Stimulated activated CD8-positive, alpha-beta memory T cell treated with anti-CD3 and anti-CD28 coated beads, Interleukin-12 subunit alpha, Interleukin-12 subunit beta, amount 100 ng/mL, for 1 hour (primary cell): ENCODE results near the gene KCTD11.

ENCODE experiments used
- DNase-seq: peaks from one replicate; pipeline ENCODE4 v3.0.0-alpha.2; 2020; ENCODE audit warnings: low read depth

Gene KCTD11

GRCh38 chr17:7351665-7352502 is at the start of gene KCTD11:
TSS of gene KCTD11 (plus strand) at chr17:7352162.
- peak; percentile 46 for DNase-seq

GRCh38 chr17:7304179-7304578 is 47.8 kb upstream of the KCTD11 start:
- no peak for DNase-seq

- DNase-seq, result peak; percentile 100
Observed at GRCh38 chr17:7306911-7307685, 44.9 kb upstream of the KCTD11 start, which contains the start of gene EIF5A. TSS of gene EIF5A (plus strand) at chr17:7307628. CDS start at chr17:7309636, 2,008 bp downstream.

GRCh38 chr17:7307686-7308624 is 44.0 kb upstream of the KCTD11 start:
- no peak for DNase-seq

GRCh38 chr17:7308625-7309433 is 43.1 kb upstream of the KCTD11 start:
- peak; percentile 78 for DNase-seq

- DNase-seq, result no peak
Observed at GRCh38 chr17:7309628-7310027, 42.3 kb upstream of the KCTD11 start.

- no peak for DNase-seq
Observed at GRCh38 chr17:7311110-7311705, 40.8 kb upstream of the KCTD11 start.

- no peak for DNase-seq
Observed at GRCh38 chr17:7312432-7313087, 39.4 kb upstream of the KCTD11 start.

GRCh38 chr17:7313088-7313889 is 38.7 kb upstream of the KCTD11 start:
- no peak for DNase-seq

GRCh38 chr17:7313890-7314718 is 37.9 kb upstream of the KCTD11 start:
- DNase-seq, result no peak

- peak; percentile 89 for DNase-seq
Observed at GRCh38 chr17:7314719-7315569, 37.0 kb upstream of the KCTD11 start, which contains the start of gene GPS2. TSS of gene GPS2 (minus strand) at chr17:7315360. CDS start at chr17:7315052, 308 bp downstream.

GRCh38 chr17:7315570-7316235 is 36.3 kb upstream of the KCTD11 start:
- no peak for DNase-seq

- no peak for DNase-seq
Observed at GRCh38 chr17:7317161-7317803, 34.7 kb upstream of the KCTD11 start.

- DNase-seq, result no peak
Observed at GRCh38 chr17:7318121-7318860, 33.7 kb upstream of the KCTD11 start.

GRCh38 chr17:7321466-7321865 is 30.5 kb upstream of the KCTD11 start:
- no peak for DNase-seq
